ENCODE data around the gene SLC66A3. TPM values are rescaled to one million over a fixed set of nuclear protein-coding genes. Genes with fewer than 3 reads are reported as not detected.

The SLC66A3 gene
- total and polyA plus RNA-seq, 2 donors (not counting 3 experiments of a cell fraction or from before 2014, with no cell fraction given), result 14.3 to 31.4 TPM

DNA sequence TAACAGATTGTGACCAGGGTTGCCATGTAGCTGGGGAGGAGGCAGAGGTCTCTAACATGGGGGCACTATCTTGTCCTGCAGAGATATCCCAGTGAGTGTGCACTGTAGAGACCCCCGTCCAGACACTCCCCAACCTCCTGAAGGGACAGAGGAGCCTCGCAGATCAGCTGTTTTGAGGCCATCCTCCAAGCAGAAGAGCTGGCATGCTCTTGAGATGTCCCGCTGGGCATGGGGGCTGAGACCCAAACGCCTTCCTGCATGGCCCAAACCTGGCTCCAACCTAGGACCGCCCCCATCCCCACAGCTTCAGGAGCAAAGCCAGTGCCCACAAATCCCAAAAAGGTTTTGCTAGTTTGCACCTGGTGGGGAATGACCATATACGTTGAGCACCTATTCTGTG is 2.7 kb upstream of the SLC66A3 start:
- intact Hi-C loops (cut with micrococcal nuclease), result no loop called here
- BruUV-seq (replicated peaks), result no TSS peak
- POLR2A ChIA-PET, result no interaction called here

DNA sequence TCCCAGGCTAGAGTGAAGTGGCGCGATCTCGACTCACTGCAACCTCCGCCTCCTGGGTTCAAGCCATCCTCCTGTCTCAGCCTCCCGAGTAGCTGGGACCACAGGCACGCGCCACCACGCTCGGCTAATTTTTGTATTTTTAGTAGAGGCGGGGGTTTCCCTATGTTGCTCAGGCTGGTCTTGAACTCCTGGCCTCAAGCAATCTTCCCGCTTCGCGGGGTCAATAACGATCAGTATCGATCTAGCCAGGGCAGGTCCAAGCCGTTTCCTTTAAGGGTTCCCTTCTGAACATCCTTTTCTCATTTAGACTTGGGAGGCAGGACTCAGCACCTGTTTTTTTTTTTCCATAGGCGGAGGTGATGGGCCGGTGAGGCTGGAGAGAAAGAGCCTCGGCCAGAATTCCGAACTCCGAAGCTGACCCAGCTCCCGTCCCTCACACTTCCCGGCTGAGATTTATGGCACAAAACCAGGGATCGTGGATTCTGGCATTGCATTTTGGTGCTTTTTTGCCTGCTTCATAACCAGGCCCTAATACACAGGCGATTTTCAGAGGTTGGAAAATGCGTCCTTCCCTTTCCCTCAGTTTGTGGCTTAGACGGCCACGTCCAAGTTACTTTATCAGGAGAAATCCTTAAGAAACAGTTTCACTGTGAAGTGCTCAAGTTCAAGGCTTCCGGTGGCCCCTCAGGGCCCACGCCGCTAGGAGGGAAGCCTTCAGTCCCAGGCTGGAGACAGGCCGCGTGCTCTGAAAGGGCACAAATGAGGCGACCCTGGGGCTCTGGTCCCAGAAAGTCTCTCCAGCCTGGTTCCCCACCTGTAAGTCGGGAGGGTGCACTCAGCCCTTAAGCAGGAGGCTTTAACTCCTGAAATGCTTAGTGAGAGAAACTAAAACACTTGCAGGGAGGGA is 998 bp upstream of the SLC66A3 start:
- ChIA-PET CTCF (interaction anchor here (0.5 to 2.4 kb wide), 8 partner anchors 9 to 322 kb away, joined by 3 to 19 read pairs (median 3); a partner anchor contains a TSS), POLR2A (interaction anchor here (0.6 to 0.7 kb wide), 3 partner anchors 28 to 218 kb away, joined by 3 to 5 read pairs (median 4); no protein-coding TSS in a partner anchor)
- Histone ChIP-seq H4K20me1 (replicated peaks; ENCODE audit: control insufficient read depth, extremely low read depth, insufficient read depth, low read length) (no peaks in the 10 kb centered on the region), H3K9ac (replicated peaks; ENCODE audit: extremely low read depth, insufficient read depth, low read length) (peak overlapping the region; percentile 86), H3K27ac (ENCODE audit: insufficient read depth, low read depth, low read length) (peak overlapping the region; percentile 90), H3K4me2 (ENCODE audit: insufficient read depth, low read length) (peak overlapping the region; percentile 93), H3K36me3 (ENCODE audit: control insufficient read depth in 2 of 2, extremely low read depth in 1 of 2, insufficient read depth in 2 of 2, low read length in 2 of 2) (no peaks in the 10 kb centered on the region), H3K4me3 (replicated peaks in 1 of 3; ENCODE audit: insufficient read depth in 1 of 3, low read depth in 1 of 3, low read length in 3 of 3) (peak overlapping the region; percentile 32 to 61 (median 50)), H3K4me1 (ENCODE audit: control insufficient read depth, extremely low read depth, insufficient read depth, low read length) (peaks cover 11% of the 10 kb centered on the region), H2AFZ (ENCODE audit: low read depth, low read length) (peak overlapping the region; percentile 98), H3K9me3 (replicated peaks; ENCODE audit: control insufficient read depth, insufficient read depth, low read length) (no peaks in the 10 kb centered on the region), H3K79me2 (ENCODE audit: control insufficient read depth, insufficient read depth, low read length) (no peaks in the 10 kb centered on the region), H3K9me1 (replicated peaks; ENCODE audit: control insufficient read depth, extremely low read depth, insufficient read depth, low read length) (no peaks in the 10 kb centered on the region), H3K27me3 (ENCODE audit: control insufficient read depth in 2 of 2, insufficient read depth in 2 of 2, low read length in 2 of 2) (no peaks in the 10 kb centered on the region)
- BruUV-seq (replicated peaks), result TSS peak; percentile 99
- TF ChIP-seq, protein P1, sequence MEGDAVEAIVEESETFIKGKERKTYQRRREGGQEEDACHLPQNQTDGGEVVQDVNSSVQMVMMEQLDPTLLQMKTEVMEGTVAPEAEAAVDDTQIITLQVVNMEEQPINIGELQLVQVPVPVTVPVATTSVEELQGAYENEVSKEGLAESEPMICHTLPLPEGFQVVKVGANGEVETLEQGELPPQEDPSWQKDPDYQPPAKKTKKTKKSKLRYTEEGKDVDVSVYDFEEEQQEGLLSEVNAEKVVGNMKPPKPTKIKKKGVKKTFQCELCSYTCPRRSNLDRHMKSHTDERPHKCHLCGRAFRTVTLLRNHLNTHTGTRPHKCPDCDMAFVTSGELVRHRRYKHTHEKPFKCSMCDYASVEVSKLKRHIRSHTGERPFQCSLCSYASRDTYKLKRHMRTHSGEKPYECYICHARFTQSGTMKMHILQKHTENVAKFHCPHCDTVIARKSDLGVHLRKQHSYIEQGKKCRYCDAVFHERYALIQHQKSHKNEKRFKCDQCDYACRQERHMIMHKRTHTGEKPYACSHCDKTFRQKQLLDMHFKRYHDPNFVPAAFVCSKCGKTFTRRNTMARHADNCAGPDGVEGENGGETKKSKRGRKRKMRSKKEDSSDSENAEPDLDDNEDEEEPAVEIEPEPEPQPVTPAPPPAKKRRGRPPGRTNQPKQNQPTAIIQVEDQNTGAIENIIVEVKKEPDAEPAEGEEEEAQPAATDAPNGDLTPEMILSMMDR (IDR thresholded peaks at IDR 0.05; ENCODE audit: extremely low read depth in 1 of 2, insufficient read depth in 1 of 2, low read depth in 1 of 2, low read length in 2 of 2), result no peak
- TF ChIP-seq MYC (IDR thresholded peaks at IDR 0.05; ENCODE audit: low read depth, low read length) (no peak), GATA2 (IDR thresholded peaks at IDR 0.05; ENCODE audit: insufficient read depth, insufficient read length, low read depth, low read length) (no peak), JUN (IDR thresholded peaks at IDR 0.05; ENCODE audit: borderline replicate concordance, insufficient read depth, insufficient read length, low read depth) (no peak), POLR2A (IDR thresholded peaks at IDR 0.05; ENCODE audit: low read depth, low read length) (no peak), FOS (IDR thresholded peaks at IDR 0.05; ENCODE audit: borderline replicate concordance, insufficient read depth, low read length) (no peak), POLR2AphosphoS5 (IDR thresholded peaks at IDR 0.05; ENCODE audit: insufficient read depth, low read depth, low read length) (no peak), EZH2 (IDR thresholded peaks at IDR 0.05; ENCODE audit: borderline replicate concordance, low read depth, low read length, severe bottlenecking) (no peak)
- TF ChIP-seq, protein P2, sequence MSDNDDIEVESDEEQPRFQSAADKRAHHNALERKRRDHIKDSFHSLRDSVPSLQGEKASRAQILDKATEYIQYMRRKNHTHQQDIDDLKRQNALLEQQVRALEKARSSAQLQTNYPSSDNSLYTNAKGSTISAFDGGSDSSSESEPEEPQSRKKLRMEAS (IDR thresholded peaks at IDR 0.05; ENCODE audit: insufficient read depth, insufficient read length), result no peak
- DNase-seq (ENCODE audit: low read depth, low spot score) (no peak), FAIRE-seq (peak; percentile 40)
- dilution Hi-C loops (cut with MboI; ENCODE audit: extremely low pct_ligation_motif_present, low sequenced_read_pairs), result no loop called here
- intact Hi-C loops (cut with micrococcal nuclease), result loop anchor here (2.0 kb wide), 2 partner anchors 51 to 191 kb away; partner anchors contain the start of gene ROCK2

More for the DNA sequence above, 2.7 kb upstream of the SLC66A3 start:
- H2AFZ ChIP-seq (ENCODE audit: low read depth, low read length), result no peak overlapping the region
- no peaks in the 10 kb centered on the region for H4K20me1 ChIP-seq (replicated peaks; ENCODE audit: control insufficient read depth, extremely low read depth, insufficient read depth, low read length)
- no peak overlapping the region for H3K9ac ChIP-seq (replicated peaks; ENCODE audit: extremely low read depth, insufficient read depth, low read length)
- no peaks in the 10 kb centered on the region for H3K27me3 ChIP-seq (ENCODE audit: control insufficient read depth in 2 of 2, insufficient read depth in 2 of 2, low read length in 2 of 2)
- peaks cover 11% of the 10 kb centered on the region for H3K4me1 ChIP-seq (ENCODE audit: control insufficient read depth, extremely low read depth, insufficient read depth, low read length)
- no peak for FAIRE-seq
- H3K9me3 ChIP-seq (replicated peaks; ENCODE audit: control insufficient read depth, insufficient read depth, low read length), result no peaks in the 10 kb centered on the region
- no peak overlapping the region for H3K27ac ChIP-seq (ENCODE audit: insufficient read depth, low read depth, low read length)
- DNase-seq (ENCODE audit: low read depth, low spot score), result no peak
- CTCF ChIA-PET, result interaction anchor here (1.0 to 1.6 kb wide), 2 partner anchors 20 to 320 kb away, joined by 6 to 9 read pairs; a partner anchor contains a TSS
- no peaks in the 10 kb centered on the region for H3K9me1 ChIP-seq (replicated peaks; ENCODE audit: control insufficient read depth, extremely low read depth, insufficient read depth, low read length)
- no peaks in the 10 kb centered on the region for H3K36me3 ChIP-seq (ENCODE audit: control insufficient read depth in 2 of 2, extremely low read depth in 1 of 2, insufficient read depth in 2 of 2, low read length in 2 of 2)
- no peak overlapping the region for H3K4me2 ChIP-seq (ENCODE audit: insufficient read depth, low read length)
- H3K4me3 ChIP-seq (replicated peaks in 1 of 3; ENCODE audit: insufficient read depth in 1 of 3, low read depth in 1 of 3, low read length in 3 of 3), result no peak overlapping the region
- dilution Hi-C loops (cut with MboI; ENCODE audit: extremely low pct_ligation_motif_present, low sequenced_read_pairs), result no loop called here
- TF ChIP-seq FOS (IDR thresholded peaks at IDR 0.05; ENCODE audit: borderline replicate concordance, insufficient read depth, low read length) (no peak), JUN (IDR thresholded peaks at IDR 0.05; ENCODE audit: borderline replicate concordance, insufficient read depth, insufficient read length, low read depth) (no peak), MYC (IDR thresholded peaks at IDR 0.05; ENCODE audit: low read depth, low read length) (no peak), POLR2A (IDR thresholded peaks at IDR 0.05; ENCODE audit: low read depth, low read length) (no peak), GATA2 (IDR thresholded peaks at IDR 0.05; ENCODE audit: insufficient read depth, insufficient read length, low read depth, low read length) (no peak)
- H3K79me2 ChIP-seq (ENCODE audit: control insufficient read depth, insufficient read depth, low read length), result no peaks in the 10 kb centered on the region
